ENCODE data around the gene IGF2.

GRCh38 chr11:2132246-2132645, 6.9 kb downstream of the IGF2 start:
- no peak for TF ChIP-seq ASH2L (IDR thresholded peaks at IDR 0.05; ENCODE audit: low read length)
- TF ChIP-seq SUZ12 (IDR thresholded peaks at IDR 0.05; ENCODE audit: low read length): no peak
- TF ChIP-seq ATF2 (IDR thresholded peaks at IDR 0.05; ENCODE audit: low read length): no peak

Data from H1 (cell line).